GM12878 (cell line): ENCODE results near the gene TBX4.

Source experiments
- ATF3 ChIP-seq: IDR thresholded peaks from 2 replicates; pipeline ENCODE4 v1.6.1; 2011; ENCODE audit warnings: low read depth, mild to moderate bottlenecking, low read length, moderate library complexity, borderline replicate concordance; ENCODE audit errors: extremely low read depth
- CTCF ChIP-seq, 3 experiments: IDR thresholded peaks in 2 of 3; conservative IDR thresholded peaks in 1 of 3; 2 replicates each; pipeline ENCODE4 v1.5.1; 2011; ENCODE audit warnings: low read depth in 3 of 3, low read length in 3 of 3, mild to moderate bottlenecking in 3 of 3, control low read depth in 2 of 3, moderate library complexity in 2 of 3, inconsistent platforms in 1 of 3, mixed read lengths in 1 of 3; ENCODE audit not compliant: control insufficient read depth in 2 of 3, insufficient read depth in 1 of 3; ENCODE audit errors: extremely low read depth in 1 of 3
- EZH2 ChIP-seq: IDR thresholded peaks from 2 replicates; pipeline ENCODE4 v1.6.1; 2012; ENCODE audit warnings: low read depth, mild to moderate bottlenecking, control low read depth, inconsistent platforms, low read length, borderline replicate concordance; ENCODE audit not compliant: control insufficient read depth
- TF ChIP-seq, protein P1 (sequence below): IDR thresholded peaks from 2 replicates; pipeline ENCODE4 v1.6.1; 2011; ENCODE audit warnings: mild to moderate bottlenecking, low read depth, low read length, moderate library complexity; ENCODE audit not compliant: insufficient replicate concordance
- TF ChIP-seq, protein P2 (sequence below): fragments of 450-650 bp; IDR thresholded peaks from 2 replicates; pipeline ENCODE4 v1.6.1; 2017; ENCODE audit warnings: antibody characterized with exemption, mild to moderate bottlenecking, moderate library complexity

DNA sequence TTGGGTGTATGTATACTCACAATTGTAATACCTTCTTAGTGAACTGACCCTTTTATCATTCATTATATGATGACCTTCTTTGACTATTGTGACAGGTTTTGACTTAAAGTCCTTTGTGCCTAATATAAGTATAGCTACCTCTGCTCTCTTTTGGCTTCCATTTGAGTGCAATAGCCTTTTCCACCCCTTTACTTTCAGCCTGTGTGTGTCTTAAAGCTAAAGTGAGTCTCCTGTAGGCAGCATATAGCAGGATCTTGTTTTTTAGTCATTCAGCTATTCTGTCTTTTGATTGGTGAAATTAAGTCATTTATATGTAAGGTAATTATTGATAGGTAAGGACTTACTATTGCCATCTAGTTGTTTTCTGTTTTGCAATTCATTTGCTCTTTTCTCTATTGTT is 15.9 kb upstream of the TBX4 start:
- TF ChIP-seq, protein P1, sequence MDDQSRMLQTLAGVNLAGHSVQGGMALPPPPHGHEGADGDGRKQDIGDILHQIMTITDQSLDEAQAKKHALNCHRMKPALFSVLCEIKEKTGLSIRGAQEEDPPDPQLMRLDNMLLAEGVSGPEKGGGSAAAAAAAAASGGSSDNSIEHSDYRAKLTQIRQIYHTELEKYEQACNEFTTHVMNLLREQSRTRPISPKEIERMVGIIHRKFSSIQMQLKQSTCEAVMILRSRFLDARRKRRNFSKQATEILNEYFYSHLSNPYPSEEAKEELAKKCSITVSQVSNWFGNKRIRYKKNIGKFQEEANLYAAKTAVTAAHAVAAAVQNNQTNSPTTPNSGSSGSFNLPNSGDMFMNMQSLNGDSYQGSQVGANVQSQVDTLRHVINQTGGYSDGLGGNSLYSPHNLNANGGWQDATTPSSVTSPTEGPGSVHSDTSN = no peak
- TF ChIP-seq CTCF (IDR thresholded peaks at IDR 0.05 in 2 of 3, conservative IDR thresholded peaks at IDR 0.05 in 1 of 3; ENCODE audit: control insufficient read depth in 2 of 3, extremely low read depth in 1 of 3, insufficient read depth in 1 of 3, low read depth in 3 of 3, low read length in 3 of 3) = no peak
- TF ChIP-seq, protein P2, sequence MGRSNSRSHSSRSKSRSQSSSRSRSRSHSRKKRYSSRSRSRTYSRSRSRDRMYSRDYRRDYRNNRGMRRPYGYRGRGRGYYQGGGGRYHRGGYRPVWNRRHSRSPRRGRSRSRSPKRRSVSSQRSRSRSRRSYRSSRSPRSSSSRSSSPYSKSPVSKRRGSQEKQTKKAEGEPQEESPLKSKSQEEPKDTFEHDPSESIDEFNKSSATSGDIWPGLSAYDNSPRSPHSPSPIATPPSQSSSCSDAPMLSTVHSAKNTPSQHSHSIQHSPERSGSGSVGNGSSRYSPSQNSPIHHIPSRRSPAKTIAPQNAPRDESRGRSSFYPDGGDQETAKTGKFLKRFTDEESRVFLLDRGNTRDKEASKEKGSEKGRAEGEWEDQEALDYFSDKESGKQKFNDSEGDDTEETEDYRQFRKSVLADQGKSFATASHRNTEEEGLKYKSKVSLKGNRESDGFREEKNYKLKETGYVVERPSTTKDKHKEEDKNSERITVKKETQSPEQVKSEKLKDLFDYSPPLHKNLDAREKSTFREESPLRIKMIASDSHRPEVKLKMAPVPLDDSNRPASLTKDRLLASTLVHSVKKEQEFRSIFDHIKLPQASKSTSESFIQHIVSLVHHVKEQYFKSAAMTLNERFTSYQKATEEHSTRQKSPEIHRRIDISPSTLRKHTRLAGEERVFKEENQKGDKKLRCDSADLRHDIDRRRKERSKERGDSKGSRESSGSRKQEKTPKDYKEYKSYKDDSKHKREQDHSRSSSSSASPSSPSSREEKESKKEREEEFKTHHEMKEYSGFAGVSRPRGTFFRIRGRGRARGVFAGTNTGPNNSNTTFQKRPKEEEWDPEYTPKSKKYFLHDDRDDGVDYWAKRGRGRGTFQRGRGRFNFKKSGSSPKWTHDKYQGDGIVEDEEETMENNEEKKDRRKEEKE = no peak
- TF ChIP-seq EZH2 = no peak
- TF ChIP-seq ATF3 = no peak
